H9 (cell line): Measurements from ENCODE around the gene MYT1. TPM values are rescaled to one million over a fixed set of nuclear protein-coding genes. Genes with fewer than 3 reads are reported as not detected.

Experiments
- DNase-seq: peaks from one replicate; pipeline ENCODE4 v3.0.0-alpha.2; 2017
- H2AFZ ChIP-seq: one replicate; pipeline ENCODE4 v1.6.1; 2013; ENCODE audit warnings: mild to moderate bottlenecking, low read length, control low read depth, moderate library complexity
- H2AK5ac ChIP-seq: 2 replicates; pipeline ENCODE4 v1.6.1; 2013; ENCODE audit warnings: low read length, control low read depth, mixed read lengths; ENCODE audit not compliant: insufficient read length
- H2BK120ac ChIP-seq: one replicate; pipeline ENCODE4 v1.6.1; 2013; ENCODE audit warnings: low read depth, mild to moderate bottlenecking, low read length, control low read depth, inconsistent platforms; ENCODE audit not compliant: poor library complexity, severe bottlenecking
- H2BK12ac ChIP-seq: 2 replicates; pipeline ENCODE4 v1.6.1; 2013; ENCODE audit warnings: low read length, control low read depth, mixed read lengths, low read depth; ENCODE audit not compliant: insufficient read length
- H2BK15ac ChIP-seq: 2 replicates; pipeline ENCODE4 v1.6.1; 2013; ENCODE audit warnings: low read depth, low read length, control low read depth
- H2BK20ac ChIP-seq: one replicate; pipeline ENCODE4 v1.6.1; 2013; ENCODE audit warnings: low read depth, mild to moderate bottlenecking, low read length, control low read depth, inconsistent platforms; ENCODE audit not compliant: poor library complexity, severe bottlenecking
- H2BK5ac ChIP-seq: 2 replicates; pipeline ENCODE4 v1.6.1; 2013; ENCODE audit warnings: low read length, control low read depth, mixed read lengths; ENCODE audit not compliant: insufficient read length
- H3K14ac ChIP-seq: 2 replicates; pipeline ENCODE4 v1.6.1; 2013; ENCODE audit warnings: low read length, control low read depth; ENCODE audit not compliant: insufficient read depth
- H3K18ac ChIP-seq: 2 replicates; pipeline ENCODE4 v1.6.1; 2013; ENCODE audit warnings: low read depth, mild to moderate bottlenecking, mixed read lengths, low read length, control low read depth; ENCODE audit not compliant: insufficient read length
- H3K23ac ChIP-seq: 2 replicates; pipeline ENCODE4 v1.6.1; 2013; ENCODE audit warnings: low read length, control low read depth, mixed read lengths, low read depth; ENCODE audit not compliant: insufficient read length
- H3K23me2 ChIP-seq: 2 replicates; pipeline ENCODE4 v1.6.1; 2013; ENCODE audit warnings: low read depth, mild to moderate bottlenecking, mixed read lengths, low read length, control low read depth; ENCODE audit not compliant: insufficient read length, poor library complexity, severe bottlenecking
- H3K27ac ChIP-seq: 2 replicates; pipeline ENCODE4 v1.5.1; 2013; ENCODE audit warnings: low read length, control low read depth, mixed read lengths, low read depth; ENCODE audit not compliant: insufficient read length
- H3K27me3 ChIP-seq: 2 replicates; pipeline ENCODE4 v1.6.1; 2013; ENCODE audit warnings: low read length, control low read depth, inconsistent platforms; ENCODE audit not compliant: insufficient read depth
- H3K4ac ChIP-seq: 2 replicates; pipeline ENCODE4 v1.6.1; 2013; ENCODE audit warnings: low read depth, mild to moderate bottlenecking, control low read depth, inconsistent platforms, low read length, moderate library complexity
- H3K4me1 ChIP-seq: 2 replicates; pipeline ENCODE4 v1.6.1; 2013; ENCODE audit warnings: low read length, control low read depth, inconsistent platforms; ENCODE audit not compliant: insufficient read depth
- H3K4me2 ChIP-seq: 2 replicates; pipeline ENCODE4 v1.6.1; 2013; ENCODE audit warnings: low read length, control low read depth, mixed read lengths; ENCODE audit not compliant: insufficient read length, insufficient read depth
- H3K56ac ChIP-seq: 2 replicates; pipeline ENCODE4 v1.6.1; 2013; ENCODE audit warnings: low read depth, mild to moderate bottlenecking, mixed read lengths, low read length, control low read depth; ENCODE audit not compliant: insufficient read length
- H3K79me1 ChIP-seq: 2 replicates; pipeline ENCODE4 v1.6.1; 2013; ENCODE audit warnings: low read depth, mild to moderate bottlenecking, moderate library complexity, low read length, control low read depth, inconsistent platforms; ENCODE audit not compliant: insufficient read depth, poor library complexity, severe bottlenecking
- H3K79me2 ChIP-seq: 2 replicates; pipeline ENCODE4 v1.6.1; 2013; ENCODE audit warnings: low read length, control low read depth, inconsistent platforms; ENCODE audit not compliant: insufficient read depth
- H3K9ac ChIP-seq: 2 replicates; pipeline ENCODE4 v1.6.1; 2013; ENCODE audit warnings: low read length, control low read depth, mixed read lengths; ENCODE audit not compliant: insufficient read length; ENCODE audit errors: extremely low read depth
- H3K9me3 ChIP-seq: one replicate; pipeline ENCODE4 v1.6.1; 2013; ENCODE audit warnings: low read depth, low read length, inconsistent platforms; ENCODE audit not compliant: control insufficient read depth
- H3T11ph ChIP-seq: one replicate; pipeline ENCODE4 v1.6.1; 2013; ENCODE audit warnings: mild to moderate bottlenecking, low read length, control low read depth, inconsistent platforms
- H4K20me1 ChIP-seq: one replicate; pipeline ENCODE4 v1.6.1; 2013; ENCODE audit not compliant: control insufficient read depth, insufficient read length, insufficient read depth
- H4K5ac ChIP-seq: 2 replicates; pipeline ENCODE4 v1.6.1; 2013; ENCODE audit warnings: low read depth, mild to moderate bottlenecking, mixed read lengths, low read length, control low read depth; ENCODE audit not compliant: insufficient read length
- H4K8ac ChIP-seq: replicated peaks from 2 replicates; pipeline ENCODE4 v1.6.1; 2013; ENCODE audit warnings: low read length, control low read depth, mixed read lengths, low read depth; ENCODE audit not compliant: insufficient read length
- H4K91ac ChIP-seq: 2 replicates; pipeline ENCODE4 v1.6.1; 2013; ENCODE audit warnings: low read depth, mild to moderate bottlenecking, moderate library complexity, mixed read lengths, low read length, control low read depth; ENCODE audit not compliant: insufficient read length
- H3K27ac Mint-ChIP-seq, 3 experiments: 2 replicates in 2 of 3; 3 replicates in 1 of 3; pipeline ENCODE4 v1.8.0; 2020 to 2021; ENCODE audit warnings: mixed read lengths in 3 of 3, mild to moderate bottlenecking in 1 of 3, moderate library complexity in 1 of 3
- H3K27me3 Mint-ChIP-seq: 2 replicates; pipeline ENCODE4 v1.8.0; 2021; ENCODE audit warnings: low read depth, mild to moderate bottlenecking, moderate library complexity, mixed read lengths
- H3K36me3 Mint-ChIP-seq, 3 experiments: 2 replicates in 2 of 3; 3 replicates in 1 of 3; pipeline ENCODE4 v1.8.0; 2020 to 2021; ENCODE audit warnings: low read depth in 3 of 3, mixed read lengths in 3 of 3; ENCODE audit not compliant: insufficient read depth in 1 of 3
- H3K4me1 Mint-ChIP-seq, 2 experiments: 2 replicates each; pipeline ENCODE4 v1.8.0; 2020; ENCODE audit warnings: mixed read lengths in 2 of 2
- H3K4me3 Mint-ChIP-seq, 2 experiments: 2 replicates in 1 of 2; 3 replicates in 1 of 2; pipeline ENCODE4 v1.8.0; 2020 to 2021; ENCODE audit warnings: mild to moderate bottlenecking in 2 of 2, mixed read lengths in 2 of 2, moderate library complexity in 1 of 2
- H3K9me3 Mint-ChIP-seq, 2 experiments: 2 replicates in 1 of 2; 3 replicates in 1 of 2; pipeline ENCODE4 v1.8.0; 2020; ENCODE audit warnings: mild to moderate bottlenecking in 2 of 2, mixed read lengths in 2 of 2, moderate library complexity in 1 of 2
- WGBS: extraction: QIAGEN DNeasy Blood & Tissue Kit; methylation state at CpG from one replicate; pipeline ENCODE4 v1.1.7; 2013; ENCODE audit warnings: missing lambda C conversion rate, low lambda C conversion rate, mixed read lengths; ENCODE audit not compliant: insufficient read length; ENCODE audit errors: extremely low coverage; 5-methylcytosine and 5-hydroxymethylcytosine counted together
- total RNA-seq: library from RNA; stranded (reverse); gene quantifications from 2 replicates; pipeline ENCODE4 v1.2.1, GENCODE V29; 2021
- TF ChIP-seq, protein P1 (sequence below): fragments of 200-600 bp; sonication (generic); conservative IDR thresholded peaks from 3 replicates; pipeline ENCODE4 v1.8.0; 2021; ENCODE audit warnings: antibody characterized with exemption, mild to moderate bottlenecking

Gene MYT1
- total RNA-seq, 1 experiment from 2014 or later: 0.79 TPM

- Histone ChIP-seq H3K56ac (no peak overlapping the region), H2BK120ac (no peak overlapping the region), H3K79me1 (no peaks in the 10 kb centered on the region), H2AFZ (no peak overlapping the region), H2BK20ac (no peak overlapping the region), H3K27ac (no peak overlapping the region), H3K23ac (no peak overlapping the region), H3K27me3 (no peaks in the 10 kb centered on the region), H2BK15ac (no peak overlapping the region), H3K4me1 (no peaks in the 10 kb centered on the region), H2AK5ac (no peak overlapping the region), H3K4me2 (no peak overlapping the region), H4K8ac (no peak overlapping the region), H3T11ph (no peak overlapping the region), H3K79me2 (no peaks in the 10 kb centered on the region), H4K91ac (no peak overlapping the region), H2BK5ac (no peak overlapping the region), H3K23me2 (peaks cover 2% of the 10 kb centered on the region), H3K14ac (no peak overlapping the region), H3K4ac (no peak overlapping the region), H3K9ac (no peak overlapping the region), H3K18ac (no peak overlapping the region), H2BK12ac (no peak overlapping the region), H3K9me3 (no peaks in the 10 kb centered on the region), H4K5ac (no peak overlapping the region), H4K20me1 (peaks cover 2% of the 10 kb centered on the region)
- TF ChIP-seq, protein P1, sequence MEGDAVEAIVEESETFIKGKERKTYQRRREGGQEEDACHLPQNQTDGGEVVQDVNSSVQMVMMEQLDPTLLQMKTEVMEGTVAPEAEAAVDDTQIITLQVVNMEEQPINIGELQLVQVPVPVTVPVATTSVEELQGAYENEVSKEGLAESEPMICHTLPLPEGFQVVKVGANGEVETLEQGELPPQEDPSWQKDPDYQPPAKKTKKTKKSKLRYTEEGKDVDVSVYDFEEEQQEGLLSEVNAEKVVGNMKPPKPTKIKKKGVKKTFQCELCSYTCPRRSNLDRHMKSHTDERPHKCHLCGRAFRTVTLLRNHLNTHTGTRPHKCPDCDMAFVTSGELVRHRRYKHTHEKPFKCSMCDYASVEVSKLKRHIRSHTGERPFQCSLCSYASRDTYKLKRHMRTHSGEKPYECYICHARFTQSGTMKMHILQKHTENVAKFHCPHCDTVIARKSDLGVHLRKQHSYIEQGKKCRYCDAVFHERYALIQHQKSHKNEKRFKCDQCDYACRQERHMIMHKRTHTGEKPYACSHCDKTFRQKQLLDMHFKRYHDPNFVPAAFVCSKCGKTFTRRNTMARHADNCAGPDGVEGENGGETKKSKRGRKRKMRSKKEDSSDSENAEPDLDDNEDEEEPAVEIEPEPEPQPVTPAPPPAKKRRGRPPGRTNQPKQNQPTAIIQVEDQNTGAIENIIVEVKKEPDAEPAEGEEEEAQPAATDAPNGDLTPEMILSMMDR: no peak
- Mint-ChIP-seq H3K9me3 (no peaks in the 10 kb centered on the region), H3K27me3 (peaks cover 4% of the 10 kb centered on the region), H3K27ac (no peak overlapping the region), H3K4me1 (peaks cover 12 to 13% of the 10 kb centered on the region in 2 experiments), H3K36me3 (no peaks in the 10 kb centered on the region; a peak in 1 of 7 replicates), H3K4me3 (no peak overlapping the region)
- DNase-seq: no peak
- WGBS: no CpG with 5 or more reads among the region's 15 CpGs
Measured at GRCh38 chr20:64210656-64211369, 46.6 kb downstream of the MYT1 start.
